GM12801 (cell line): ENCODE data around the gene ALDH1L1.

Source experiments
- CTCF ChIP-seq: IDR thresholded peaks from one replicate; pipeline ENCODE4 v1.5.1; 2011; ENCODE audit warnings: control low read depth; ENCODE audit not compliant: insufficient read length; ENCODE audit errors: extremely low read depth

The ALDH1L1 gene

GRCh38 chr3:126065876-126066275, 114.5 kb downstream of the ALDH1L1 start:
- no peak for TF ChIP-seq CTCF

GRCh38 chr3:126064627-126065258, 115.6 kb downstream of the ALDH1L1 start:
- no peak for TF ChIP-seq CTCF

DNA sequence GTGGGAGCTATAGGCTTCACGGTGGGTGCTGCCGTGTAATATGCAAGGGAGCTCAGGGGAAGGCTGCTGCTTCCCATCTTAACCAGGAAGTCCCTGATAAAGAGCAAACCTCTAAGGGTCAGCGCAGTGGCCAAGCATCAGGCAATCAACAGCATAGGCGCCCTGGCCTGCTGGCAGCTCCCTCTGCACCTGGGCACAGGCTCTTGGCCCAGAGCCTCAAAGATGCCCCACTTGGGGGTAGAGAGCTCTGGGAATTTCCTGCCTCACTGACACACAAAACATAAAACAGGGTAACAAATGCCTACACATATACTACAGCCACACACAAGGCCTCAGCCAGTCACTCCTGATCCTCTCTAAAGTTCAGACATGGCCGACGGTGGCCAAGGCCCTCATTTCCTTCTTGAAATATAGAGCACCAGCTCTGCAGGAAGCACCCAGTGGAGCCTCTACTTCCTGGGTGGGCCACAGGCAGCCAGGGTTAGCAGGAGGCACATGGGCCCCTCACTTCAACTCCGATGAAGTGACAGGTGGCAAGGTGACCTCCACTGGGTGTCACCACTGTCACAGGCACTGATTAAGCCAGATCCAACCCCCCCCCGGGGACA, 116.9 kb downstream of the ALDH1L1 start:
- no peak for TF ChIP-seq CTCF

- no peak for TF ChIP-seq CTCF
These were observed 118.9 kb downstream of the ALDH1L1 start for GRCh38 chr3:126061301-126062032.

GRCh38 chr3:126060613-126061145, 119.7 kb downstream of the ALDH1L1 start:
- TF ChIP-seq CTCF = no peak

- no peak for TF ChIP-seq CTCF
These were observed 121.7 kb downstream of the ALDH1L1 start for GRCh38 chr3:126058666-126059065.

- no peak for TF ChIP-seq CTCF
These were observed 122.5 kb downstream of the ALDH1L1 start for GRCh38 chr3:126057936-126058335.
